Endothelial cell of umbilical vein (primary cell): Measurements from ENCODE around the gene PPP1R11. TPM values are rescaled to one million over a fixed set of nuclear protein-coding genes. Genes with fewer than 3 reads are reported as not detected.

Experiments
- BruUV-seq: library from RNA; stranded (reverse); fragments of 400-500 nt; replicated peaks from 2 replicates; lab custom pipeline; 2021; lab: Mats Ljungman, UMichigan
- CTCF ChIA-PET: fragments of 300-600, 350-600 bp; sonication (Branson Sonifier 250); formaldehyde crosslinking; loops from one replicate; lab custom pipeline; 2021; ENCODE audit warnings: antibody characterized with exemption, inconsistent platforms; lab: Charles Lee
- POLR2A ChIA-PET: fragments of 300-600, 350-600 bp; sonication (Branson Sonifier 250); formaldehyde crosslinking; loops from one replicate; lab custom pipeline; 2021; ENCODE audit warnings: antibody characterized with exemption, inconsistent platforms; lab: Charles Lee
- DNase-seq: peaks from one replicate; pipeline ENCODE4 v3.0.0-alpha.2; 2011; ENCODE audit warnings: low read depth, low spot score
- FAIRE-seq: peaks from 2 replicates; lab custom pipeline; 2011; peaks lifted over from hg19 to GRCh38; lab: Jason Lieb, UNC
- H2AFZ ChIP-seq: 2 replicates; pipeline ENCODE4 v1.6.0; 2012; ENCODE audit warnings: low read depth, low read length, control low read depth, inconsistent platforms
- H3K27ac ChIP-seq: 2 replicates; pipeline ENCODE4 v1.5.1; 2011; ENCODE audit warnings: low read depth, mild to moderate bottlenecking, control low read depth, low read length, moderate library complexity; ENCODE audit not compliant: insufficient read depth
- H3K27me3 ChIP-seq, 2 experiments: 2 replicates each; pipeline versions ENCODE4 v1.6.0 to v1.6.1; 2011; ENCODE audit warnings: low read length in 2 of 2, mixed read lengths in 1 of 2; ENCODE audit not compliant: control insufficient read depth in 2 of 2, insufficient read depth in 2 of 2
- H3K36me3 ChIP-seq, 2 experiments: 2 replicates in 1 of 2; 3 replicates in 1 of 2; pipeline ENCODE4 v1.5.1; 2011; ENCODE audit warnings: low read length in 2 of 2, mild to moderate bottlenecking in 1 of 2, moderate library complexity in 1 of 2; ENCODE audit not compliant: control insufficient read depth in 2 of 2, insufficient read depth in 2 of 2; ENCODE audit errors: extremely low read depth in 1 of 2
- H3K4me1 ChIP-seq: 3 replicates; pipeline ENCODE4 v1.5.1; 2011; ENCODE audit warnings: mild to moderate bottlenecking, low read length; ENCODE audit not compliant: control insufficient read depth, insufficient read depth; ENCODE audit errors: extremely low read depth
- H3K4me2 ChIP-seq: 2 replicates; pipeline ENCODE4 v1.6.1; 2011; ENCODE audit warnings: low read length, control low read depth, mixed read lengths; ENCODE audit not compliant: insufficient read depth
- H3K4me3 ChIP-seq, 3 experiments: fragments of 200-600 bp in 1 of 3; sonication (generic), shearing (Covaris generic) in 1 of 3; replicated peaks in 1 of 3; 2 replicates each; pipeline ENCODE4 v1.5.1; 2011 to 2016; ENCODE audit warnings: control low read depth in 3 of 3, low read length in 3 of 3, mild to moderate bottlenecking in 2 of 3, inconsistent platforms in 1 of 3, low read depth in 1 of 3, moderate library complexity in 1 of 3; ENCODE audit not compliant: insufficient read depth in 1 of 3
- H3K79me2 ChIP-seq: 2 replicates; pipeline ENCODE4 v1.6.0; 2012; ENCODE audit warnings: low read length, inconsistent platforms; ENCODE audit not compliant: control insufficient read depth, insufficient read depth
- H3K9ac ChIP-seq: replicated peaks from 2 replicates; pipeline ENCODE3; 2011; ENCODE audit warnings: low read length, control low read depth; ENCODE audit not compliant: insufficient read depth; ENCODE audit errors: extremely low read depth
- H3K9me1 ChIP-seq: replicated peaks from 3 replicates; pipeline ENCODE4 v1.6.0; 2011; ENCODE audit warnings: mild to moderate bottlenecking, low read length; ENCODE audit not compliant: control insufficient read depth, insufficient read depth; ENCODE audit errors: extremely low read depth
- H3K9me3 ChIP-seq: replicated peaks from 2 replicates; pipeline ENCODE4 v1.5.1; 2012; ENCODE audit warnings: low read length, inconsistent platforms; ENCODE audit not compliant: control insufficient read depth, insufficient read depth
- H4K20me1 ChIP-seq: replicated peaks from 2 replicates; pipeline ENCODE3; 2011; ENCODE audit warnings: mild to moderate bottlenecking, low read length; ENCODE audit not compliant: control insufficient read depth, insufficient read depth; ENCODE audit errors: extremely low read depth
- EZH2 ChIP-seq: IDR thresholded peaks from 2 replicates; pipeline ENCODE4 v1.6.1; 2012; ENCODE audit warnings: borderline replicate concordance, low read depth, mild to moderate bottlenecking, moderate library complexity, low read length, inconsistent platforms; ENCODE audit not compliant: severe bottlenecking
- FOS ChIP-seq: IDR thresholded peaks from 2 replicates; pipeline ENCODE4 v1.6.1; 2011; ENCODE audit warnings: mild to moderate bottlenecking, low read length, moderate library complexity, borderline replicate concordance; ENCODE audit not compliant: insufficient read depth
- GATA2 ChIP-seq: IDR thresholded peaks from 2 replicates; pipeline ENCODE4 v1.7.0; 2011; ENCODE audit warnings: low read depth, mild to moderate bottlenecking, moderate library complexity, mixed read lengths, low read length; ENCODE audit not compliant: insufficient read length, insufficient read depth
- JUN ChIP-seq: IDR thresholded peaks from 2 replicates; pipeline ENCODE4 v1.6.1; 2011; ENCODE audit warnings: borderline replicate concordance, low read depth; ENCODE audit not compliant: insufficient read length, insufficient read depth
- MAX ChIP-seq: IDR thresholded peaks from 2 replicates; pipeline ENCODE4 v1.6.1; 2011; ENCODE audit not compliant: insufficient read depth, insufficient read length
- MYC ChIP-seq: IDR thresholded peaks from one replicate; pipeline ENCODE4 v1.6.1; 2011; ENCODE audit warnings: mild to moderate bottlenecking, low read depth, low read length
- POLR2A ChIP-seq: IDR thresholded peaks from 2 replicates; pipeline ENCODE4 v1.6.1; 2012; ENCODE audit warnings: low read depth, mild to moderate bottlenecking, control low read depth, low read length
- POLR2AphosphoS5 ChIP-seq: IDR thresholded peaks from 2 replicates; pipeline ENCODE4 v1.6.1; 2012; ENCODE audit warnings: low read depth, mild to moderate bottlenecking, control low read depth, low read length, moderate library complexity; ENCODE audit not compliant: insufficient read depth
- dilution Hi-C: fragments of 300-500 bp; cut with MboI; formaldehyde crosslinking; loops from one replicate; pipeline ENCODE4 v1.15.0; 2019; ENCODE audit warnings: low sequenced_read_pairs; ENCODE audit not compliant: extremely low pct_ligation_motif_present
- intact Hi-C: fragments of 100-400 bp; cut with micrococcal nuclease; formaldehyde crosslinking; loops from one replicate; pipeline ENCODE4 v1.10.0; 2022
- polyA plus RNA-seq, 4 experiments: library from polyadenylated mRNA; depleted of rRNA in 3 of 4; stranded (reverse) in 3 of 4; unstranded in 1 of 4; fragments of >200 nt; gene quantifications; 2 replicates each; pipeline versions ENCODE4 v1.2.1 to v1.2.3, GENCODE V29; 2011 to 2012; ENCODE audit warnings: missing spikeins in 1 of 4
- total RNA-seq: library from RNA; stranded (reverse); gene quantifications from 2 replicates; pipeline ENCODE4 v1.2.3, GENCODE V29; 2021
- TF ChIP-seq, protein P1 (sequence below), 2 donors: IDR thresholded peaks; 1 replicate in 1 of 2; 2 replicates in 1 of 2; pipeline ENCODE4 v1.5.1; 2011; ENCODE audit warnings: low read length in 2 of 2, mild to moderate bottlenecking in 2 of 2, moderate library complexity in 2 of 2, control low read depth in 1 of 2, inconsistent platforms in 1 of 2, low read depth in 1 of 2; ENCODE audit not compliant: insufficient read depth in 1 of 2; ENCODE audit errors: extremely low read depth in 1 of 2

The PPP1R11 gene
- total and polyA plus RNA-seq, 2 donors (not counting 3 experiments of a cell fraction or from before 2014, with no cell fraction given), result 32.4 to 44.1 TPM

DNA sequence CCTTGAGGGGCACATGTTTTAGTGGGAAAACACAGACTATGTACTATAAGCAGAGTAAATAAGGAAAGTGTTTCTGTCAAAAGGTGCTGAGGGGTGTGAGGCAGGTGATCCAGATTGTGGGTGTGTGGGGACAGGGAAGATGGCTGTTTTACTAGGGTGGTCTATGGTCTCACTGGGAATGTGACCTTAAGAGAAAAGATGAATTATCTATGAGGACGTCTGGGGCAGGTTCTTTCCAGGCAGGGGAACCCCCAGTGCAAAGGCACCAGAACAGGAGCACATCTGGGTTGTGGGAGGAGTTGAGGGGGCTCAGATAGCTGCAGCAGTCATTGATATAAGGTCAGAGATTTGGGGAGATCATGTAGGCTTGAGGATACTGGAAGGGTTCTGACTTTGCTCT lies 24.1 kb upstream of the PPP1R11 start:
- Histone ChIP-seq H3K27ac (no peak overlapping the region), H3K4me1 (no peaks in the 10 kb centered on the region), H3K9me1 (no peaks in the 10 kb centered on the region), H3K36me3 (no peaks in the 10 kb centered on the region), H3K4me3 (no peak overlapping the region), H3K9me3 (no peaks in the 10 kb centered on the region), H3K79me2 (no peaks in the 10 kb centered on the region), H2AFZ (no peak overlapping the region), H3K9ac (no peak overlapping the region), H4K20me1 (no peaks in the 10 kb centered on the region), H3K27me3 (no peaks in the 10 kb centered on the region), H3K4me2 (no peak overlapping the region)
- ChIA-PET POLR2A (no interaction called here), CTCF (no interaction called here)
- TF ChIP-seq POLR2A (no peak), GATA2 (no peak), JUN (no peak), FOS (no peak), MAX (no peak), EZH2 (no peak), MYC (no peak), POLR2AphosphoS5 (no peak)
- TF ChIP-seq, protein P1, sequence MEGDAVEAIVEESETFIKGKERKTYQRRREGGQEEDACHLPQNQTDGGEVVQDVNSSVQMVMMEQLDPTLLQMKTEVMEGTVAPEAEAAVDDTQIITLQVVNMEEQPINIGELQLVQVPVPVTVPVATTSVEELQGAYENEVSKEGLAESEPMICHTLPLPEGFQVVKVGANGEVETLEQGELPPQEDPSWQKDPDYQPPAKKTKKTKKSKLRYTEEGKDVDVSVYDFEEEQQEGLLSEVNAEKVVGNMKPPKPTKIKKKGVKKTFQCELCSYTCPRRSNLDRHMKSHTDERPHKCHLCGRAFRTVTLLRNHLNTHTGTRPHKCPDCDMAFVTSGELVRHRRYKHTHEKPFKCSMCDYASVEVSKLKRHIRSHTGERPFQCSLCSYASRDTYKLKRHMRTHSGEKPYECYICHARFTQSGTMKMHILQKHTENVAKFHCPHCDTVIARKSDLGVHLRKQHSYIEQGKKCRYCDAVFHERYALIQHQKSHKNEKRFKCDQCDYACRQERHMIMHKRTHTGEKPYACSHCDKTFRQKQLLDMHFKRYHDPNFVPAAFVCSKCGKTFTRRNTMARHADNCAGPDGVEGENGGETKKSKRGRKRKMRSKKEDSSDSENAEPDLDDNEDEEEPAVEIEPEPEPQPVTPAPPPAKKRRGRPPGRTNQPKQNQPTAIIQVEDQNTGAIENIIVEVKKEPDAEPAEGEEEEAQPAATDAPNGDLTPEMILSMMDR (IDR thresholded peaks at IDR 0.05; ENCODE audit: extremely low read depth in 1 of 2, insufficient read depth in 1 of 2, low read depth in 1 of 2, low read length in 2 of 2), result no peak
- FAIRE-seq (no peak), DNase-seq (no peak)
- intact Hi-C loops, result no loop called here
- no TSS peak for BruUV-seq
- dilution Hi-C loops, result no loop called here
